GM18907 (cell line): ENCODE measurements around the gene ZNHIT1.
A peak's percentile ranks its signal among the peaks of the same experiment; 100 is the strongest.

Source experiments
- ATAC-seq: cut with Tn5 transposase; IDR thresholded peaks from one replicate; pipeline ENCODE4 v1.9.1; 2021; ENCODE audit warnings: mild to moderate bottlenecking, moderate library complexity; ENCODE audit not compliant: unreplicated experiment

Gene ZNHIT1

GRCh38 chr7:101216860-101217387 lies 1.0 kb upstream of the ZNHIT1 start:
- ATAC-seq, result peak; percentile 22

DNA sequence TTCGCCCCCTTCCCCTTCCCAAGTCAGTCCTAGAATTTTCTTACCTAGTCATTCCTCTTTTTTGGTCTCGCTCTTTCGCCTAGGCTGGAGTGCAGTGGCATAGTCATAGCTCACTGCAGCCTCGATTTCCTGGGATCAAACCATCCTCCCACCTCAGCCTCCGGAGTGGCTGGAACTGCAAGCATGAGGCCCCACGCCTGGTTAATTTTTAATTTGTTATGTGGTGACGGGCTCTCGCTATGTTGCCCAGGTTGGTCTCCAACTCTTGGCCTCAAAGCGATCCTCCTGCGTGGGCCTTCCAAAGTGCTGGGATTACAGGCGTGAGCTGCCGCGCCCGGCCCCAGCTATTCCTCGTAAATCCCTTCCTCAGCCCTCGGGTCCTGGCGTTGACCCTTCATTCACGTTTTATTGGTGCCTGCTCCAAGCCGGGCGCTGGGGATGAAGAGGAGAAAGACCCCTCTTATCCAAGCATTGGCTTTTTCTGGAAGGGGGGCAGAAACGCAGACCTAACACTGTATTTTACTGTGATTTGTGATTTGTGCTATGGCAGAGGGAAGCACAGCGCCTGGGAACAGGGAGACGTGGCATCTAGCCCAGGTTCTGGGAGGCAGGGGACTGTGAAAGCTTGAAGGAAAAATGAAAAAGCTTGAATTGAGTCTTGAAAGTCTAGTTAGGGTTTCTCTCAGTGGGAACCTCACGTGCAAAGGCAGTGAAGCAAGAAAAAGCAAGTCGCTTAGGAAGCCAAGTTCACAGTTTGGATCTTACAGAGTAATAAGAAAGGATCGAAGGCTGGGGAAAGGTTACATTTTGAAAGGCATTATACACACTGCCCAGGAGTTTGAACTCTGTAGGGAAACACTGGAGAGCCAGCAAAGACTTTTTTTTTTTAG lies 516 bp downstream of the ZNHIT1 start:
- ATAC-seq, result peak; percentile 16

DNA sequence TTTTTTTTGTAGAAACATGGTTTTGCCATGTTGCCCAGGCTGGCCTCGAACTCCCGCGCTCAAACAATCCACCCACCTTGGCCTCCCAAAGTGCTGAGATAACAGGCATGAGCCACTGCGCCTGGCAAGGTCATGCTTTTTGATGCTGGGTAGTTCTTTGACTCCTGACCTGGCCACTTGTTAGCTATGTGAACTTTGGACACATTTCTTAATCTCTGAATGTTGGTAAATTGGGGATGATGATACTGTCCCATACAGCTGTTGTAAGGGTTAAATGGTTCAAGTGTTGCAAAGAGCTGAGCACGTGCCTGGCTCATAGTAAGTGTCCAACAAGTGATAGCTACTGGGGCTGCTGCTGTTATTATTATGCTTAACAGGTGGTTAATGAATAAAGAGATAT lies 2.3 kb downstream of the ZNHIT1 start:
- no peak for ATAC-seq

GRCh38 chr7:101222275-101222830 lies 4.4 kb downstream of the ZNHIT1 start:
- ATAC-seq, result no peak

DNA sequence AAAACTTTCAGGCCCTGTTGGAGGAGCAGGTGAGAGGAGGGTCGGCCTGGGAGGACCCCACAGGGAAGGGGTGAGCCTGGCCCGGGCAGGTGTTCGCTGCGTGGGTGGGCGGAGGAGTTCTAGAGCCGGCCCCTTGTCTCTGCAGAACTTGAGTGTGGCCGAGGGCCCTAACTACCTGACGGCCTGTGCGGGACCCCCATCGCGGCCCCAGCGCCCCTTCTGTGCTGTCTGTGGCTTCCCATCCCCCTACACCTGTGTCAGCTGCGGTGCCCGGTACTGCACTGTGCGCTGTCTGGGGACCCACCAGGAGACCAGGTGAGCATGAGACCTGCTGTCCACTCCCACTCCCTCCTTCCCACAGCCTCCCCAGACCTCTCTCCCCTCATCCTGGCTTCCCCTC lies 5.6 kb downstream of the ZNHIT1 start:
- no peak for ATAC-seq

DNA sequence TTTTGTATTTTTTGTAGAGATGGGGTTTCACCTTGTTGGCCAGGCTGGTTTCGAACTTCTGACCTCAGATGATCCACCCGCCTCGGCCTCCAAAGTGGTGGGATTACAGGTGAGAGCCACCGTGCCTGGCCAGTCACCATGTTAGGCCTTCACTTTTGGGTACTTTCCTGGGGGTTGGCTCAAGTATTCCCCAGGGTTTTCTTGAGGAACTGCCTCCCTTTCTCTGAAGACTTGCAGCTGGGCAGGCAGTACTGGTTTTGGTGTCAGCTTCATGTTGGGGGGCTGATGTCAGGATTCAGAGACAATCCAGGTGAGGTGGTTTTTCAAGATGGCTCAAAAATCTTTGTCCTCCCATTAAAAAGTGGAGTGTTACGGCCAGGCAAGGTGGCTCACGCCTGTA lies 7.7 kb downstream of the ZNHIT1 start:
- no peak for ATAC-seq

GRCh38 chr7:101226721-101227120 lies 8.8 kb downstream of the ZNHIT1 start:
- ATAC-seq, result no peak

- no peak for ATAC-seq
Observed at GRCh38 chr7:101231644-101232043, 13.7 kb downstream of the ZNHIT1 start.

- ATAC-seq, result no peak
Observed at GRCh38 chr7:101232141-101232850, 14.3 kb downstream of the ZNHIT1 start.

DNA sequence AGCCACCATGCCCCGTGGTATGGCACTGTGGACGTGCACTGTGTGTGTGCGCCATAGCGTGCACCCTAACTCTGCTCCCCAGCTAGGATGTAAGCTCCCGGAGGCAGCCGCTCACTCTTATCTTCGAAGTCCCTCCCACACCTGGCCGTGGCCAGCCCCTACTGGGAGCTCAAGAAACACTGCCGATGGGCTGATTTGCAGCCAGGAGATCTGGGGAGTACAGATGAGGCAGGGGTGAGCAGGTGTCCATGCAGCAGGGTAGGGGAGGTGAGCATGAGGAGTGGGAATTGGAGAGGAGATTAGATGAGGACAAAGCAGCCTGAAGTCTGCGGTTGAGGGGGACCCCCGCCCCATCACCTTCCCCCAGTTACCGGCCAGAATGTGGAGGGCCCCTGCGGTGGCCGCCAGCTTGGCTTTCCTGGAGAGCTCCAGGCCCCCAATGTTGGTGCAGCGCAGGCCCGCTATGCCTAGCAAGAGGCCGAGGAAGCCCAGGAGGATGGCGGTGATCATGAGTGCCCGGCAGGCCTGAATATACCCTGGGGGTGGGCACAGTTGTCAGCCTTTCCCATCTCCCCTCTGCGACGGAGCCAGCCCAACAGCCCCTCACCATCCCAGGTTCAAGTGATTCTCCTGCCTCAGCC lies 16.1 kb downstream of the ZNHIT1 start:
- no peak for ATAC-seq

- ATAC-seq, result no peak
Observed at GRCh38 chr7:101234636-101235035, 16.7 kb downstream of the ZNHIT1 start.

- ATAC-seq, result no peak
Observed at GRCh38 chr7:101235050-101235449, 17.1 kb downstream of the ZNHIT1 start.

- no peak for ATAC-seq
Observed at GRCh38 chr7:101235522-101235921, 17.6 kb downstream of the ZNHIT1 start.

DNA sequence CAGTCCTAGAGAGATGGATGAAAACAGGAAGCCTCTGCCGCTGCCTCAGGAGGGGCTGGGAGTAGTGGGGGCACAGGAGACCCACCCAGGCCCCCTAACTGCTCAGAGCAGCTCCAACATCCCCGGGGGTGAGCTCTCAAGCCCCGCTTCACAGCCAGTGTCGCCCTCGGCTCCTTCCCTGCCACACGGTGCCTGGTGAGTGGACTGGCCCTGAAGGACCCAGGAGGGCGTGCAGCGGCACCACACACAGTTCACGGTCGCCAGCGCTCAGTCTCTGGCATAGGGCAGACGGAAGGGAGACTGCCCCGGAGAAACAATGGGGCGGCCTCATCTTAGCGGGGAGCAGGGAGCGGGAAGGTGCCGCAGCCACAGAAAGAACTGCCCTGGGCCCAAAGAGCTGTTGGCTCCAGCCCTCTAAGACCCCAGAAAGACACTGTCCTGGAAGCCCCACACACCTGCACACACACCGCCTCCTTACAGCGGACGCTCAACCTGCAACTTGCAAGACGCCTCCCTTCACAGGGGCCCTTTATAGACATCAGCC lies 18.4 kb downstream of the ZNHIT1 start:
- no peak for ATAC-seq

- ATAC-seq, result no peak
Observed at GRCh38 chr7:101237206-101238067, 19.5 kb downstream of the ZNHIT1 start, which contains the start of gene CLDN15. CLDN15 (minus strand) TSS chr7:101237802; CDS start chr7:101237581, 221 bp downstream.

DNA sequence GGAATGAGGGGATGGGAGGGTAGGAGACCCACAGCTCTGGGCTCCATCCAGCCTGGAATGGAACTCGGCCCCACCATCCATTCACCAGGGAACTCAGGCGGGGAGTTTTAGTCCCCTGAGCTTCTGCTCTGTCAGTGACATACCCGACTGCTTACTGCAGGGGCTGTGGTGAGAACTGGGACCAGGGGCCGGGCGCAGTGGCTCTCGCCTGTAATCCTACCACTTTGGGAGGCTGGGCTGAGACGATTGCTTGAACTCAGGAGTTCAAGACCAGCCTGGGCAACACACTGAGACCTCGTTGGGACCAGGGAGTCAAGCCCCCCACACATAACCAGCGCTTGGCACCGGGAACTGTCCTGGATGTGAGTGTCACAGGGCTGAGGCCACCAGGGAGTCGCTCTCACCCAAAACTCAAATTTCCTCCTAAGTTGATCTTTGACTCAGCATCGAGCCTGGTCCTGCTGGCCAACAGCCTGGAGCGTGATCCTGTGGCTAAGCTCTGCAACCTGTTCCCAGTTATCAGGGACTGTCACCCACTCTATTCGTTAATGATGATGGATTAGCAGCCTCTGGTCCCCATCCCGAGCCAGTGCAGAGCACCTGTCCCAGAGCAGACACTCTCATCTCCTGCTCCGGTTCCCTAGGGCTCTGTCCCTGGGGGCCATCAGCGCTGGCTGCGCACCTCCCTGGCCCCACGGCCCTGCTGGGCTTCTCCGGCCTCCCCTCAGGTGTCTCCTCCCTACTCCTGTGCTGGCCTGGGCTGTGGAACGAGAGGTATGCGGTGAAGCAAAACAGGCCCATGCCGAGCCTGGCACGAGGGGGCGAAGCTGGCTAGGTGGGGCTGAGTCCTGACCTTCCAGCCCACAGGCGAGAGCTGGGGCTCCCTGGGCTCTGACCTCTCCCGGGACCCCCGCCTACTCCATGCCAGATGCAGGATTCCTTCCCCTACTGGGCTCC lies 20.5 kb downstream of the ZNHIT1 start:
- no peak for ATAC-seq

- ATAC-seq, result no peak
Observed at GRCh38 chr7:101239191-101239950, 21.4 kb downstream of the ZNHIT1 start.

- ATAC-seq, result no peak
Observed at GRCh38 chr7:101239951-101240220, 21.9 kb downstream of the ZNHIT1 start.
